K562 (cell line): ENCODE data around the gene LITAF. TPM values are rescaled to one million over a fixed set of nuclear protein-coding genes. Genes with fewer than 3 reads are reported as not detected.

Experiments
- ATAC-seq: fragments of 200-7000 bp; cut with Tn5 transposase; 3 replicates; pipeline ENCODE4 v1.9.1; 2020; ENCODE audit warnings: moderate library complexity
- BruUV-seq: library from RNA; stranded (reverse); fragments of 400-500 nt; replicated peaks from 2 replicates; lab custom pipeline; 2021; lab: Mats Ljungman, UMichigan
- CTCF ChIA-PET: fragments of 300-600 bp; formaldehyde crosslinking; extraction: SDS; loops from one replicate; lab custom pipeline; 2021; ENCODE audit warnings: low intra/inter-chr PET ratio; lab: Yijun Ruan, JAX
- POLR2A ChIA-PET: fragments of 300-600, 350-650 bp; sonication (Branson Sonifier 250); formaldehyde crosslinking; extraction: SDS; loops from one replicate; lab custom pipeline; 2021; ENCODE audit warnings: antibody characterized with exemption, inconsistent platforms; lab: Yijun Ruan, JAX
- DNase-seq, 4 experiments: peaks; one replicate each; pipeline versions ENCODE4 v3.0.0 to v3.0.0-alpha.2; 2011 to 2018; ENCODE audit warnings: low spot score in 3 of 4, mixed read lengths in 3 of 4; ENCODE audit errors: extremely low read depth in 1 of 4
- FAIRE-seq: peaks from 2 replicates; lab custom pipeline; 2011; peaks lifted over from hg19 to GRCh38; lab: Jason Lieb, UNC
- H2AFZ ChIP-seq: 2 replicates; pipeline ENCODE4 v1.6.0; 2011; ENCODE audit warnings: low read depth, low read length, control low read depth, inconsistent platforms
- H3K27ac ChIP-seq: fragments of 200-600 bp; 3 replicates; pipeline ENCODE4 v1.8.0; 2011; ENCODE audit warnings: low read depth, mild to moderate bottlenecking, control low read depth, inconsistent platforms, low read length, moderate library complexity, mixed read lengths; ENCODE audit errors: extremely low read depth
- H3K27me3 ChIP-seq, 2 experiments: fragments of 300-600 bp in 1 of 2; 2 replicates in 1 of 2; 3 replicates in 1 of 2; pipeline versions ENCODE4 v1.6.0 to v1.8.0; 2011; ENCODE audit warnings: inconsistent platforms in 2 of 2, low read length in 2 of 2, mild to moderate bottlenecking in 1 of 2, mixed read lengths in 1 of 2, moderate library complexity in 1 of 2; ENCODE audit not compliant: control insufficient read depth in 2 of 2, insufficient read depth in 2 of 2
- H3K36me3 ChIP-seq: fragments of 300-600 bp; 3 replicates; pipeline ENCODE4 v1.8.0; 2011; ENCODE audit warnings: mild to moderate bottlenecking, low read length, inconsistent platforms; ENCODE audit not compliant: control insufficient read depth, insufficient read depth
- H3K4me1 ChIP-seq, 2 experiments: fragments of 200-600 bp in 1 of 2; replicated peaks in 1 of 2; 2 replicates in 1 of 2; 3 replicates in 1 of 2; pipeline versions ENCODE4 v1.5.1 to v1.8.0; 2011; ENCODE audit warnings: inconsistent platforms in 2 of 2, low read length in 2 of 2, mild to moderate bottlenecking in 1 of 2, mixed read lengths in 1 of 2, moderate library complexity in 1 of 2; ENCODE audit not compliant: control insufficient read depth in 2 of 2, insufficient read depth in 2 of 2
- H3K4me2 ChIP-seq: 2 replicates; pipeline ENCODE4 v1.6.1; 2011; ENCODE audit warnings: low read length, control low read depth, inconsistent platforms, mixed read lengths; ENCODE audit not compliant: insufficient read depth
- H3K4me3 ChIP-seq: fragments of 200-600 bp; sonication (generic), shearing (Covaris generic); 2 replicates; pipeline ENCODE4 v1.5.1; 2016; ENCODE audit warnings: control low read depth, inconsistent platforms
- H3K79me2 ChIP-seq: fragments of 200-600 bp; 3 replicates; pipeline ENCODE4 v1.8.0; 2011; ENCODE audit warnings: low read length, inconsistent platforms; ENCODE audit not compliant: control insufficient read depth, insufficient read depth
- H3K9ac ChIP-seq, 2 experiments: 2 replicates each; pipeline versions ENCODE4 v1.6.0 to v1.6.1; 2011; ENCODE audit warnings: low read depth in 2 of 2, low read length in 2 of 2, control low read depth in 1 of 2, inconsistent platforms in 1 of 2, mild to moderate bottlenecking in 1 of 2, mixed read lengths in 1 of 2; ENCODE audit not compliant: insufficient read depth in 1 of 2
- H3K9me1 ChIP-seq: one replicate; pipeline ENCODE4 v1.6.0; 2011; ENCODE audit warnings: inconsistent platforms, mild to moderate bottlenecking, low read length, moderate library complexity; ENCODE audit not compliant: control insufficient read depth, insufficient read depth
- H3K9me3 ChIP-seq: replicated peaks from 2 replicates; pipeline ENCODE4 v1.5.1; 2011; ENCODE audit warnings: low read depth, low read length, inconsistent platforms; ENCODE audit not compliant: control insufficient read depth, insufficient read depth
- H4K20me1 ChIP-seq: replicated peaks from 2 replicates; pipeline ENCODE4 v1.6.1; 2011; ENCODE audit warnings: low read length, inconsistent platforms, mixed read lengths; ENCODE audit not compliant: control insufficient read depth, insufficient read depth
- DEAF1 ChIP-seq: fragments of 450-650 bp; formaldehyde crosslinking; IDR thresholded peaks from 2 replicates; pipeline ENCODE4 v1.4.0; 2020; ENCODE audit warnings: mild to moderate bottlenecking, moderate library complexity
- EZH2 ChIP-seq: IDR thresholded peaks from 2 replicates; pipeline ENCODE4 v1.6.1; 2012; ENCODE audit warnings: low read depth, mild to moderate bottlenecking, inconsistent platforms, low read length, borderline replicate concordance
- NFATC3 ChIP-seq: fragments of 450-650 bp; IDR thresholded peaks from 2 replicates; pipeline ENCODE4 v1.6.1; 2017; ENCODE audit warnings: mild to moderate bottlenecking
- PATZ1 ChIP-seq: fragments of 250-450 bp; sonication (Bioruptor Pico); IDR thresholded peaks from 2 replicates; pipeline ENCODE4 v1.5.0; 2020; ENCODE audit warnings: mild to moderate bottlenecking, borderline replicate concordance
- USF1 ChIP-seq: sonication (generic); formaldehyde crosslinking; IDR thresholded peaks from 2 replicates; pipeline ENCODE4 v1.9.0; 2022; ENCODE audit warnings: mild to moderate bottlenecking, missing genetic modification reagents
- ZNF175 ChIP-seq: fragments of 200-800 bp; sonication (Bioruptor generic); IDR thresholded peaks from 2 replicates; pipeline ENCODE4 v1.6.1; 2016; ENCODE audit warnings: low read depth, mild to moderate bottlenecking, missing genetic modification characterization, missing compliant biosample characterization
- ZNF263 ChIP-seq: sonication (generic); formaldehyde crosslinking; IDR thresholded peaks from 2 replicates; pipeline ENCODE4 v1.8.0; 2022; ENCODE audit warnings: mild to moderate bottlenecking, missing genetic modification reagents, borderline replicate concordance
- whole genome bisulfite sequencing: fragments of 100-300 bp; shearing (Covaris generic); methylation state at CpG from one replicate; pipeline ENCODE4 v1.1.6; 2016; ENCODE audit warnings: low coverage, mixed read lengths; ENCODE audit not compliant: insufficient coverage; ENCODE audit errors: missing lambda C conversion rate; 5-methylcytosine and 5-hydroxymethylcytosine counted together
- in situ Hi-C: fragments of 300-500 bp; cut with MboI; formaldehyde crosslinking; loops from 4 replicates; pipeline ENCODE4 v1.15.0; 2018; ENCODE audit warnings: inconsistent platforms, mixed read lengths
- intact Hi-C: fragments of 100-400 bp; cut with micrococcal nuclease; formaldehyde crosslinking; loops from 2 replicates; pipeline ENCODE4 v1.14.2; 2022
- polyA plus RNA-seq, 8 experiments: library from polyadenylated mRNA; depleted of rRNA in 4 of 8; stranded (reverse) in 5 of 8; unstranded in 3 of 8; fragments of >200 nt; fragmentation: Nextera tagmentation in 2 of 8; fragmentation: Illumina TruSeq in 1 of 8; extraction: Ambion mirVana in 2 of 8; extraction: Trizol in 1 of 8; gene quantifications; 2 replicates each; pipeline versions ENCODE4 v1.2.1 to v1.2.3, GENCODE V29; 2011 to 2014; ENCODE audit warnings: inconsistent platforms in 1 of 8, missing spikeins in 1 of 8
- total RNA-seq, 7 experiments: library from RNA; depleted of rRNA in 6 of 7; stranded (reverse); fragments of >200 nt in 6 of 7; fragmentation: Illumina TruSeq in 2 of 7; extraction: Trizol in 2 of 7; gene quantifications; 2 replicates each; pipeline versions ENCODE4 v1.2.1 to v1.2.3, GENCODE V29; 2011 to 2021; ENCODE audit warnings: low replicate concordance in 1 of 7

Gene LITAF
- total and polyA plus RNA-seq, 9 of the 15 experiments (the other 6 are each of a cell fraction or from before 2014, with no cell fraction given) = 4.1 to 17.8 (median 11.9) TPM

GRCh38 chr16:11515540-11516430, 70.9 kb downstream of the LITAF start:
- CTCF ChIA-PET = no interaction called here
- FAIRE-seq (no peak), DNase-seq (no peak), ATAC-seq (no peak)
- TF ChIP-seq ZNF175 (CRISPR knock-in tag) (no peak), ZNF263 (CRISPR knock-in tag) (peak; percentile 91), DEAF1 (CRISPR knock-in tag) (no peak), EZH2 (no peak), PATZ1 (CRISPR knock-in tag) (no peak), NFATC3 (no peak), USF1 (CRISPR knock-in tag) (no peak)
- Histone ChIP-seq H3K4me2 (no peak overlapping the region), H2AFZ (no peak overlapping the region), H3K4me3 (no peak overlapping the region), H3K27me3 (peaks cover 12 to 45% of the 10 kb centered on the region in 2 experiments; a peak in 4 of 5 replicates), H3K27ac (no peak overlapping the region), H4K20me1 (0 out of 2 replicates have a peak, but pooled peaks cover 8% of the 10 kb centered on the region), H3K79me2 (no peaks in the 10 kb centered on the region), H3K4me1 (no peaks in the 10 kb centered on the region), H3K36me3 (no peaks in the 10 kb centered on the region), H3K9me1 (no peaks in the 10 kb centered on the region), H3K9me3 (no peaks in the 10 kb centered on the region), H3K9ac (no peak overlapping the region)
- 6% methylated on average over 12 of the region's 13 CpGs for WGBS
- intact Hi-C loops = no loop called here
- in situ Hi-C loops = no loop called here
- POLR2A ChIA-PET = interaction anchor here (0.6 kb wide), 1 partner anchor 70 kb away, joined by 5 read pairs; no protein-coding TSS in a partner anchor
- BruUV-seq = no TSS peak
